HG03135 (cell line): Measurements from ENCODE around the gene SLC35D3.
"Not testable (repeated sequence)": the region's sequence is repeated elsewhere in the genome, so short reads cannot be mapped to it uniquely, and the experiment has no call there.

Experiments used
- ATAC-seq: cut with Tn5 transposase; IDR thresholded peaks from one replicate; pipeline ENCODE4 v1.9.1; 2021; ENCODE audit warnings: mild to moderate bottlenecking, moderate library complexity; ENCODE audit not compliant: unreplicated experiment

SLC35D3 gene

DNA sequence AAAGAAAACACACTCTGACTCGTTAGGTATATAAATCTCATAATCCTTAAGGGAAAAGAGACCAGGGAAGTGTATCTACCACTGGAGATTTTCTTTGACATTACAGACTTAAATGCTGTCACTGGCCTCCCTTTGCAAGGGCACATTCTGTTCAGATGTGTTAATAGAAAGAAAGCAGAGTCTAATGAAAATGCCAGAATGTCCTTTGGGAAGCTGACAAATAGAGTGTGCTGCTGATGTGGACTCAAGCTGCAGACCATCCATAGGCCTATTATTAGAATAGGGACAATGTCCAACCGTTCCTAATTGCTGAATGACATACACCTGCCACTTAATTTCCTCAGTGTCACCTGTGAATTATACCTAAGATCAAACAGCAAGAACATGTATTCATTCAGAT lies 41.2 kb downstream of the SLC35D3 start:
- no peak for ATAC-seq

DNA sequence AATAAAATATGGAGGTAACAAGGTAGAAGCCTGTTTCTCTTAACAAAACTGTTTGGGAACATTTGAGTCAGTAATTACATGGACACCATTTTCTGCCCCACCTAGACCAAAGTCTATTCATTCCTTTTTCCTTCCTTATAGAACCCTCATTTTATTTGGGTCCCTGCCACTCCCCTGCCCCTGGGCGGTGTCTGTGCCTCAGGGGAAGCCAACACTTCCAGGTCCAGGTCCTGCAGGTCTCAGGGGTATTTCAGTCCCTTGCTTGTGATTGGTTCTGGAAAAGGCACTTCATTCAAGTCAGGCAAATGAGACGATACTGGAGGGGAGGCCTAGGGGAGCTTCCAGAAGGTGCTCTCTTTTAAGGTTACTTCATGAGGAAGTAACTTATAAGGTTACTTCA lies 42.3 kb downstream of the SLC35D3 start:
- no peak for ATAC-seq

DNA sequence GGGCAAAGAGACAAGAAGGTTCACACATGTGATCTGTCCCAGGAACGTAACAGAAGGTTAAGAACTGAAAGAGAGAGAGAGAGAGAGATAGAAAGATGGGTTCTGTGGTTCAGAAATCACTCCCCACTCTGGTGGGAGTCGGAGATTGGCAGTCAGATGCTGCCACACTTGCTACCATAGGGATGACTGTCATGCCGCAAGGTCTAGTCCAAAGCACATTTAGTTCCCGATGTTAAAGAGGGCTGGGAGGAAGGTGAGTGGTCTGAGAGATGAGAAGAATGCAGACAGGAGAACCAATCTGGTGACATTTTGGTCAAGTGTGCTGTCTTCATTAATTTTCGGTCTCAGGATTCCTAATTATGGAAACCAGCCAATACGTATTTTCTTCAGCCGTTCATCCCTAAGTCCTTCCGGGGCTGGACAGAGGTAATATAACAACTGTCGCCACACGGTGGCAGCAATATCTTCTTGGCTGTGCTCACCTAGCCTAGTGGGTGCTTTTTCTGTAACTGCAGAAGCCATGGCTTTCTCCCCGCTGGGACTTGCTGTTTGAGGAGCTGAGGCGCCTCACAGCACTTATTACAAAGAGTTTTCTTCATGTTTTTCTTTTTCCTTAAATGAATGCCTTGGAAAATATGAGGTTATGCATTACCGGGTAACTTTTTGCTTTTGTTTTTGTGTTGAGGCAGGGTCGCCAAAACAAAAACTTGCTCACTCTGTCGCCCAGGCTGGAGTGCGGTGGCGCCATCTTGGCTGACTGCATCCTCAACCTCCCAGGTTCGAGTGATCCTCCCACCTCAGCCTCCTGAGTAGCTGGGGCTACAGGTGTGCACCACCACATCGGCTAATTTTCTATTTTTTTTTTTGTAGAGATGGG lies 46.0 kb downstream of the SLC35D3 start:
- ATAC-seq = peak; percentile 88

DNA sequence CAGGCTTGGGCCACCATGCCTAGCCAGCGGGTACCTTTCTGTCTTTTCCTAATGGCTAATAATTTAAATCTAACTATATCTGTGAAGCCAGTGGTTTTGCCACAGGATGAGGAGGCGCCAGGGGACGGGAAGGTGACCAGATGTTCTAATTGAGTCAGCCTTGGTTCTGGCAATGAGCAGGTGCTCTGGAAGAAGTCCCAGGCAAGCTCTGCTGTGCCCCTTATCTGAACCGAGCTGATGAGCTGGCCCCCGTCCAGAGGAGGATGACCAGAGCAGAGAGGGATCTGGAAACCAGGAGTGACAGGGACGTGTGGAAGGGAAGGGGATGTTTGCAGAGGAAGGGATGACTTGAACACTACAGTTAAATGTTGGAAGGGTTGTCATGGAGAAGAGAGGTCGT lies 46.7 kb downstream of the SLC35D3 start:
- ATAC-seq = no peak

DNA sequence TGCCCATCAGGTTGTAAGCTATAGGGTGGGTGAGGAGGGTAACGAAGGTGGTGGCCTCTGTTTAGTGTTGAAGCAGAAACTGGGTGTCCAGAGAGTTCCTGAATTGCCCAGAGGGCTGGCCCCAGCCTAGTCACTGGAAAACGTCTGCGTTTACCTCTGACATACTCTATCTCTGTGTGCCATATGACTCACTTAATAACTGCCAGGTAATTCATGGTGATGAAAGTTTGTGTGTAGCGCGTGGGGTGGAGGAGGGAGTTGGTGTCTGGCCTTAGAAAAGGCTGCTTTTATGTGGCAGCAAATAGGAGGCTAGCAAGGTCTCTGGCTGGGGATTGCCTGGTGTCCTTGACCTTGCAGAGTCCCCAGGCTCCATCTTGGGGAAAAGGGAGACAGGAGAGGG lies 47.3 kb downstream of the SLC35D3 start:
- no peak for ATAC-seq

DNA sequence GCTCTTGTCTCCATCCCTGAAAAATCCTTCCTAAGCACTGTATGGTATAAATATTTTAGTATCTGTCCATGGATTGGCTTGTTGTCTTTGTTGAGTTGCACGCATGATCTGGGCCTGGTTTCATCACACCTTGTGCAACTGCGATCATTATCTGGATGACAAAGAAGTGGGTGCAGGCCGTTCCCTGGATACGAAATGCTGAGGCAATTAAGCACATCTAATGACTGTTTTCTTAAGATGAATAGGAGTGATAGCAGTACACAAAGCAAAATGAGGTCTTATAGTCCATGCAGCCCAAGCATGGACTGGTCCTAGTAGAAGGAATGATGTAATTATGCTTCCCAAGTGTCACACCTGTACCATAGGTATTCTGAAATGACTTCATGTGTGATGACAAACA lies 47.8 kb downstream of the SLC35D3 start:
- ATAC-seq = no peak

GRCh38 chr6:136971609-136972008 lies 49.5 kb downstream of the SLC35D3 start:
- ATAC-seq = no peak

GRCh38 chr6:136973781-136974180 lies 51.7 kb downstream of the SLC35D3 start:
- ATAC-seq = not testable (repeated sequence)
